ENCODE data around the gene BAIAP2L1.
A peak's percentile ranks its signal among the peaks of the same experiment; 100 is the strongest.

Gene BAIAP2L1

GRCh38 chr7:98285157-98286092 lies 115.5 kb downstream of the BAIAP2L1 start:
- H3K4me3 ChIP-seq (ENCODE audit: low read depth, low read length), result peak overlapping the region; percentile 27
- H3K27me3 ChIP-seq (ENCODE audit: control insufficient read depth, insufficient read depth, low read length), result no peaks in the 10 kb centered on the region
- H3K79me2 ChIP-seq, result peaks cover 21% of the 10 kb centered on the region
- no peak for TF ChIP-seq CTCF (IDR thresholded peaks at IDR 0.05)
- no peaks in the 10 kb centered on the region for H3K36me3 ChIP-seq (ENCODE audit: control insufficient read depth, insufficient read depth, low read length)
- no peak overlapping the region for H3K9ac ChIP-seq
- no peak overlapping the region for H2AFZ ChIP-seq
- no peaks in the 10 kb centered on the region for H3K9me3 ChIP-seq (ENCODE audit: control insufficient read depth, low read length)
- H3K27ac ChIP-seq, result peak overlapping the region; percentile 32
- peak overlapping the region; percentile 82 for H3K4me2 ChIP-seq (ENCODE audit: low read length)
- peaks cover 8% of the 10 kb centered on the region for H3K4me1 ChIP-seq

DNA sequence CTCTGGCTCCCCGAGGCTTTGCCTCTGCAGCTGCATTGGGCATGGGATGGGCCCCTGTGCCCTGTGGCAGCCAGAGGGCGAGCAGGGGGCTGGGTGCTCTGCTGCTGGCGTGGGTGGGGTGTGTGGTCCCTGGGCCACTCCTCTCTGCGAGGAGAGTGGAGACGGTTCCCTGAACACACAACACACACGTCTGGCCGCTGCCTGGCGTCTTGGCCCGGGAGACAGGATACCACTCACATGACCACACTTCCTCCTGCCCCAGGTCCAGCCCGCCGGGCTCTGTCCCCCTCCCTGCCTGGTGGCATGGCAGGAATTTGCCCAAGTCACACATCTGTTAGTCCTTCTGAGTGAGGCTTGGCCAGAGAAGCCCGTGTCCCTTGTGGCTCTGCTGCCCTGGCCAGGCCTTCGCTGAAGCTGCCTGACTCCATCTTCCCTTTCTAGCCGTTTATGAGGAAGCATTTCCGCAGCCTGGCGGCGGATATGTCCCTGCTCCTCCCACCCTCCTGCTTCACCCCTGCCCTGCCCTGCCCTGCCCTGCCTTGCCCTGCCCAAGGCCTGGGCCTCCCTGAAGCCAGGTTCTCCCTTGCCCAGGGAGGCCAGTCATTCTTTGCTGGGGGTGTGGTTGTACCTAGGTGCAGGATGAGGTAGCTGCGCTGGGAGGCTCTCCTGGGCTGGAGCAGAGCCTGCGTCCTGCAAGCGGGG lies 116.4 kb downstream of the BAIAP2L1 start:
- H3K27me3 ChIP-seq (ENCODE audit: control insufficient read depth, insufficient read depth, low read length), result no peaks in the 10 kb centered on the region
- no peak for TF ChIP-seq CTCF (IDR thresholded peaks at IDR 0.05)
- H3K9ac ChIP-seq, result no peak overlapping the region
- H3K9me3 ChIP-seq (ENCODE audit: control insufficient read depth, low read length), result no peaks in the 10 kb centered on the region
- peak overlapping the region; percentile 86 for H3K4me3 ChIP-seq (ENCODE audit: low read depth, low read length)
- H3K4me2 ChIP-seq (ENCODE audit: low read length), result peak overlapping the region; percentile 82
- no peak overlapping the region for H2AFZ ChIP-seq
- H3K36me3 ChIP-seq (ENCODE audit: control insufficient read depth, insufficient read depth, low read length), result no peaks in the 10 kb centered on the region
- H3K4me1 ChIP-seq, result peaks cover 15% of the 10 kb centered on the region
- H3K79me2 ChIP-seq, result peaks cover 21% of the 10 kb centered on the region
- peak overlapping the region; percentile 36 for H3K27ac ChIP-seq

GRCh38 chr7:98283887-98284222 lies 117.0 kb downstream of the BAIAP2L1 start:
- Histone ChIP-seq H3K79me2 (peaks cover 21% of the 10 kb centered on the region), H3K9me3 (ENCODE audit: control insufficient read depth, low read length) (no peaks in the 10 kb centered on the region), H3K4me1 (peaks cover 16% of the 10 kb centered on the region), H3K27ac (peak overlapping the region; percentile 36), H3K9ac (no peak overlapping the region), H3K27me3 (ENCODE audit: control insufficient read depth, insufficient read depth, low read length) (no peaks in the 10 kb centered on the region), H3K36me3 (ENCODE audit: control insufficient read depth, insufficient read depth, low read length) (no peaks in the 10 kb centered on the region), H3K4me2 (ENCODE audit: low read length) (peak overlapping the region; percentile 82), H2AFZ (no peak overlapping the region), H3K4me3 (ENCODE audit: low read depth, low read length) (peak overlapping the region; percentile 86)
- no peak for TF ChIP-seq CTCF (IDR thresholded peaks at IDR 0.05)

DNA sequence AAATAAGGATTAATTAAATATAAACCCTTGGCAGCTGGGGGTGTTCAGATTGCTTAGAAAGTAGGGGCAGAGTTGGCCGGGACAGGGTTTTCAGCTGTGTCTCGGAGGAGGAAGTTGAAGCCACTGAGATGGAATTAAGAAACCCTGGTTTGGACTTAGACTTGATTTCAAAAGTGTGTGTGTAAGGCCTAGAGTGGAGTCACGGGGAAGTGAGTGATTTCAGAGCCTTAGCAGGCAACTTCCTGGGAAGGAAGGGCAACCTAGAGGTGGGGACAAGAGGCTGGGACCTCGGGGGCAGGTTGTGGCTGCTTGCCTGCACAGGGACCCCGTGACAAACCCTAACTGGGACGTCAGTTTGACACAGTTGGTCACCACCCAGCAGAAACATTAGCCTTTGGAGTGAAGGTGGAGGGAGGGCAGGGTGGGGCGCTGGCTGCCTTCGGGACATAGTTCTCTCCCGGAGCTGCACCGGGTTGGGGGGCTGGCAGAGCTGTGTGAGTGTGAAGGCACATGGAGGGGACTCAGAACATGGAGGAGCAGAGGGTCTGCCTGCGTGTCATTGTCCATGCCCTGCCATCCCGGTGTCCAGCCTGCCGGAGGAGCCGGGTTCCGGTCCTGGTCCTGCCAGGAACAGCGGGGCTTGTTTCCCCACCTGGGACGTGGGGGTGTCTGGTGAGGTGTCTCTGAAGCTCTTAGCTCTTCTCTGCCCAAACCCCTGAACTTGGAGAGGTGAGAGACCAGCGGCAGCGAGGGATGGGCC lies 117.6 kb downstream of the BAIAP2L1 start:
- Histone ChIP-seq H3K9me3 (ENCODE audit: control insufficient read depth, low read length) (no peaks in the 10 kb centered on the region), H3K9ac (no peak overlapping the region), H3K79me2 (peaks cover 21% of the 10 kb centered on the region), H3K27me3 (ENCODE audit: control insufficient read depth, insufficient read depth, low read length) (no peaks in the 10 kb centered on the region), H3K27ac (peak overlapping the region; percentile 44), H3K4me2 (ENCODE audit: low read length) (peak overlapping the region; percentile 82), H3K36me3 (ENCODE audit: control insufficient read depth, insufficient read depth, low read length) (no peaks in the 10 kb centered on the region), H2AFZ (no peak overlapping the region), H3K4me3 (ENCODE audit: low read depth, low read length) (peak overlapping the region; percentile 86), H3K4me1 (peaks cover 21% of the 10 kb centered on the region)
- no peak for TF ChIP-seq CTCF (IDR thresholded peaks at IDR 0.05)

Measured in parathyroid adenoma (tissue), 2 donors.